ENCODE results near the gene PLCD1. TPM values are rescaled to one million over a fixed set of nuclear protein-coding genes. Genes with fewer than 3 reads are reported as not detected.

The PLCD1 gene
- 3.3 to 4.6 TPM (median 4.1 TPM) in 5 replicates for total RNA-seq (2022; extraction: Qiagen RNA extraction)

DNA sequence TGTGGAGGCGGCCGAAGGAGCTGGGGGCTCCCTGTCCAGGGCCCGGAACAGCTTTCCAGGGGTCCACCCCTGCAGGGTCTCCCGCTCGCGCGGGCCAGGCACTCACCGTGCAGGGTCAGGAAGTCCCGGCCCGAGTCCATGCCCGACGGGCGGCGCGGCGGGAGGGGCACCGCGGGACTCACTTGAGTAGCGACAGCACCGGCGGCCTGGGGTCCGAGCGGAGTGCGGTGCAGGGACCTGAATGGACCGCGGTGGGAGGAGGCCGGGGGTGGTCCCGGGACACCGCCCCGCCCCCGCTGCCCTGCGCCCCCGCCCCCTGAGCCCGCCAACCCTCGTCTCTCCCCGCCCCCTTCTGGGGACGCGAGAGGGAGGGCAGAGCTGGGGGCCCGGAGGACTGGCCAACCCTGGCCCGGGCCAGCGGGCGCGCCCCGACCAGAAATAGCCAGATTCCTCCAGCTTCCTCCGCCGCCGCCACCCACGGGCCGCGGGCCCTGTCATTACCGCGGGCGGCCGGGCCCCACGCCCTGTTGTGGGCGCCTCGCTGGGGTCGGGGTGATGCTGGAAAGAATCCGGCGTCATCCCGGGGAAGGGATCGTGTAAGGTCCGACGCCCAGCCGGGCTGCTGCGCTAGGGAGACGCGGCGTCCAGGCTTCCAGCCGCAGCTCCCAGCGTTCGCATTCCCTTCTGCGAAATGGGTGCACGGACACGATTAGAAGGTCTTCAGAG, at the start of gene PLCD1:
Gene PLCD1 (minus strand): TSS at position 243 of the 726 bp plus-strand sequence. CDS start 103 bp downstream, at position 140.

DNA sequence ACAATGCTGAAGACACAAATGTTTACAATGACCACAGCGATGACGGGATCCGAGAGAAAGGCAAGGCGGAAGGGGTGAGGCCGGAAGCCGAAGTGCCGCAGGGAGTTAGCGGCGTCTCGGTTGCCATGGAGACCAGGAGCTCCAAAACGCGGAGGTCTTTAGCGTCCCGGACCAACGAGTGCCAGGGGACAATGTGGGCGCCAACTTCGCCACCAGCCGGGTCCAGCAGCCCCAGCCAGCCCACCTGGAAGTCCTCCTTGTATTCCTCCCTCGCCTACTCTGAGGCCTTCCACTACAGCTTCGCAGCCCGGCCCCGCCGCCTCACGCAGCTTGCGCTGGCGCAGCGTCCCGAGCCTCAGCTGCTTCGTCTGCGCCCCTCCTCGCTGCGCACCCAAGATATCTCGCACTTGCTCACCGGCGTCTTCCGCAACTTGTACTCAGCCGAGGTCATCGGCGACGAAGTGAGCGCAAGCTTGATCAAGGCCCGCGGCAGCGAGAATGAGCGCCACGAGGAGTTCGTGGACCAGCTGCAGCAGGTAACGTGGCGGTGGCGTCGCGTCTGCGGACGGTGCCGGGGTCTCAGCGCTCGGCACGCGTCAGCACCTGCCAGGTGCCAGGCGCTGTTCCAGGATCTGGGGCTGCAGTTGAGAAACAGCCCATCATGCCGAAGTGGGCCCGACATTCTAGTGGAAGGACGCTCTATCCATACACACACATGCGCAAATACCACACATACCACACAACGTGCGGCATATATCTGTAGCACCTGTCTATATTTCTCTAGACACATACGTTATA, 9.9 kb upstream of the PLCD1 start, which contains the start of gene DLEC1:
Gene DLEC1 (plus strand): TSS at position 108 of the 798 bp plus-strand sequence. CDS start 18 bp downstream, at position 126.

DNA sequence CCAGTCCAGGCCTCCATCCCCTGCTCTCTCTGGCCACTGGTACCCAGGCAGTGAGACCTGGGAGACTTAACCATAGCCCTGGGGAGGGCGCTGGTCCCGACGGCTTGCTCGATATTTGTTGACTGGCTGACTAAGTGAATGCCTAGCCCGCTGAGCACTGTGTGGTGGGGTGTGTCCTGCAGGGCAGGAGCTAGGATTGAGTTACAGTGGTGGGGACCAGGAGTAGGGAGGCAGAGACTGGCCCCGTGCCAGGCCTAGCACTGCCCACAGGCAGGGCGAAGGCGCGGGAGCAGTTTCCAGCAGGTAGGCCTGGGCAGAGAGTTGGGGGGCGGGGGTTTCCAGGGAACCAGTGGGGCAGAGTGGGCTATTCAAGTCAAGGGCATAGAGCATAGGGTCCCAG, 38.9 kb downstream of the PLCD1 start, which contains the start of gene VILL:
Gene VILL (plus strand): TSS at position 260 of the 400 bp plus-strand sequence. CDS start 2,887 bp downstream, outside the sequence.

Other genes starting within 250 kb of the PLCD1 start
- 15.5 to 21.5 TPM (median 21.1 TPM) in 5 replicates for gene CTDSPL, start 167.8 kb downstream of the PLCD1 start, total RNA-seq (2022; extraction: Qiagen RNA extraction)
- gene VILL, start 38.9 kb downstream of the PLCD1 start, total RNA-seq (2022; extraction: Qiagen RNA extraction), result 0.06 to 0.26 TPM (median 0.12 TPM) in 4 of 5 replicates, not detected in the other
- 0.02 to 0.09 TPM (median 0.06 TPM) in 4 of 5 replicates, not detected in the other for gene DLEC1, start 9.6 kb upstream of the PLCD1 start, total RNA-seq (2022; extraction: Qiagen RNA extraction)
- 40.2 to 49.9 TPM (median 47.3 TPM) in 5 replicates for gene ACAA1, start 107.5 kb upstream of the PLCD1 start, total RNA-seq (2022; extraction: Qiagen RNA extraction)
- gene MYD88, start 109.0 kb upstream of the PLCD1 start, total RNA-seq (2022; extraction: Qiagen RNA extraction), result 21.7 to 24.3 TPM (median 23.2 TPM) in 5 replicates
- gene OXSR1, start 135.9 kb upstream of the PLCD1 start, total RNA-seq (2022; extraction: Qiagen RNA extraction), result 27.8 to 41.2 TPM (median 35.3 TPM) in 5 replicates
- gene SLC22A13, start 236.2 kb upstream of the PLCD1 start, total RNA-seq (2022; extraction: Qiagen RNA extraction), result 0.06 to 0.14 TPM (median 0.09 TPM) in 4 of 5 replicates, not detected in the other